Aorta (tissue), 5 donors: ENCODE data around the gene FCN3. TPM values are rescaled to one million over a fixed set of nuclear protein-coding genes. Genes with fewer than 3 reads are reported as not detected.
"Not testable (repeated sequence)": the region's sequence is repeated elsewhere in the genome, so short reads cannot be mapped to it uniquely, and the experiment has no call there.

Experiments used
- ATAC-seq: fragments of 200-7000 bp; cut with Tn5 transposase; one replicate; pipeline ENCODE4 v1.9.1; 2022; ENCODE audit warnings: moderate library complexity; ENCODE audit not compliant: low FRiP score
- DNase-seq, 2 donors: peaks; one replicate each; pipeline ENCODE4 v3.0.0-alpha.2; 2020
- H3K27ac ChIP-seq, 2 donors: one replicate each; pipeline ENCODE4 v1.5.1; 2013; ENCODE audit warnings: low read length in 2 of 2, mild to moderate bottlenecking in 2 of 2, moderate library complexity in 2 of 2, control low read depth in 1 of 2, inconsistent platforms in 1 of 2, low read depth in 1 of 2
- H3K27me3 ChIP-seq, 2 donors: one replicate each; pipeline ENCODE4 v1.6.1; 2013; ENCODE audit warnings: control low read depth in 1 of 2, low read length in 1 of 2, mild to moderate bottlenecking in 1 of 2, moderate library complexity in 1 of 2; ENCODE audit not compliant: insufficient read depth in 2 of 2, control insufficient read depth in 1 of 2
- H3K36me3 ChIP-seq, 2 donors: one replicate each; pipeline ENCODE4 v1.6.1; 2013; ENCODE audit warnings: control low read depth in 1 of 2, low read length in 1 of 2, mild to moderate bottlenecking in 1 of 2; ENCODE audit not compliant: insufficient read depth in 2 of 2, control insufficient read depth in 1 of 2
- H3K4me1 ChIP-seq, 2 donors: one replicate each; pipeline ENCODE4 v1.6.1; 2013; ENCODE audit warnings: low read length in 2 of 2, control low read depth in 1 of 2, mild to moderate bottlenecking in 1 of 2, moderate library complexity in 1 of 2; ENCODE audit not compliant: insufficient read depth in 2 of 2, control insufficient read depth in 1 of 2
- H3K4me3 ChIP-seq, 2 donors: one replicate each; pipeline ENCODE4 v1.5.1; 2013; ENCODE audit warnings: low read length in 2 of 2, control low read depth in 1 of 2, mild to moderate bottlenecking in 1 of 2
- H3K9me3 ChIP-seq: one replicate; pipeline ENCODE4 v1.6.1; 2013; ENCODE audit warnings: mild to moderate bottlenecking, low read length; ENCODE audit not compliant: control insufficient read depth
- WGBS, 2 donors: extraction: QIAGEN DNeasy Blood & Tissue Kit; methylation state at CpG; one replicate each; pipeline ENCODE4 v1.1.7; 2013; 5-methylcytosine and 5-hydroxymethylcytosine counted together
- intact Hi-C, 2 donors: fragments of 100-400 bp; cut with DNase I; formaldehyde crosslinking; loops; one replicate each; pipeline versions ENCODE4 v1.14.2 to v1.15.0; 2022
- polyA plus RNA-seq, 2 donors: library from polyadenylated mRNA; stranded (reverse); fragments of 200-250 nt; gene quantifications; one replicate each; pipeline ENCODE4 v1.2.3, GENCODE V29; 2013
- total RNA-seq, 2 donors: library from RNA; stranded (reverse); fragmentation: NEBNext Ultra II Directional; extraction: Animal tissue kit (Norgen Biotek cat#: 25700); gene quantifications; one replicate each; pipeline ENCODE4 v1.2.1, GENCODE V29; 2021
- donor health status: healthy with polysubstance abuse.
- donor health status: Bipolar disorder and iron deficiency.
- donor health status: DM: no; HTN: no; CAD: no.
- donor health status: DM: no; HTN: no; CAD: no.
- donor health status: DM: yes; HTN: yes; CAD: no.

FCN3 gene
- total and polyA plus RNA-seq, 4 donors = 0.15 to 11.5 (median 1.6) TPM

- Histone ChIP-seq H3K4me1 (no peaks in the 10 kb centered on the region), H3K4me3 (no peak overlapping the region), H3K36me3 (no peaks in the 10 kb centered on the region), H3K27ac (no peak overlapping the region), H3K9me3 (no peaks in the 10 kb centered on the region), H3K27me3 (no peaks in the 10 kb centered on the region)
- intact Hi-C loops = loop anchor here (2.0 to 10.0 kb wide), 5 partner anchors 35 to 287 kb away; no protein-coding TSS in a partner anchor
- DNase-seq = peak in 1 of 2 donors; percentile 81
- 4 to 5% methylated on average over 13 of the region's 13 CpGs for WGBS, 2 donors
- peak; percentile 31 for ATAC-seq
Measured at GRCh38 chr1:27391511-27392095, 17.0 kb upstream of the FCN3 start.

GRCh38 chr1:27388337-27389005 is 13.8 kb upstream of the FCN3 start:
- DNase-seq (peak in 1 of 2 donors; percentile 88), ATAC-seq (no peak)
- H3K9me3 ChIP-seq = no peaks in the 10 kb centered on the region
- 46 to 47% methylated on average over 5 of the region's 5 CpGs for WGBS, 2 donors
- no peaks in the 10 kb centered on the region for H3K4me1 ChIP-seq
- no peaks in the 10 kb centered on the region for H3K36me3 ChIP-seq
- intact Hi-C loops = loop anchor here in 1 of 2 donors (2.0 kb wide), 1 partner anchor 88 kb away; no protein-coding TSS in a partner anchor
- no peak overlapping the region for H3K27ac ChIP-seq
- no peaks in the 10 kb centered on the region for H3K27me3 ChIP-seq
- no peak overlapping the region for H3K4me3 ChIP-seq

GRCh38 chr1:27384797-27385196 is 10.2 kb upstream of the FCN3 start:
- H3K4me1 ChIP-seq, H3K36me3 ChIP-seq, H3K27ac ChIP-seq, H3K27me3 ChIP-seq, intact Hi-C loops, H3K9me3 ChIP-seq, H3K4me3 ChIP-seq, ATAC-seq, DNase-seq: not testable (repeated sequence)
- WGBS, 2 donors = 96 to 100% methylated on average over 3 of the region's 3 CpGs

- Histone ChIP-seq H3K4me3 (no peak overlapping the region), H3K4me1 (no peaks in the 10 kb centered on the region), H3K9me3 (no peaks in the 10 kb centered on the region), H3K27ac (no peak overlapping the region), H3K36me3 (no peaks in the 10 kb centered on the region), H3K27me3 (no peaks in the 10 kb centered on the region)
- no peak for ATAC-seq
- DNase-seq = no peak
- intact Hi-C loops = no loop called here
- WGBS, 2 donors = 94% methylated on average over 13 of the region's 13 CpGs
Measured at GRCh38 chr1:27383661-27384060, 9.0 kb upstream of the FCN3 start.

- DNase-seq (no peak), ATAC-seq (no peak)
- Histone ChIP-seq H3K27me3 (no peaks in the 10 kb centered on the region), H3K4me3 (no peak within 1 kb of the TSS), H3K36me3 (no peaks in the 10 kb centered on the region), H3K4me1 (no peaks in the 10 kb centered on the region), H3K9me3 (no peaks in the 10 kb centered on the region), H3K27ac (no peak within 1 kb of the TSS)
- 13 to 14% methylated on average over 43 of the region's 43 CpGs for WGBS, 2 donors
- intact Hi-C loops = no loop called here
Measured at GRCh38 chr1:27383039-27383605, 8.5 kb upstream of the FCN3 start, which contains the start of gene CD164L2. CD164L2 (minus strand) TSS chr1:27383333; CDS start chr1:27383239, 94 bp downstream.

- Histone ChIP-seq H3K36me3 (no peaks in the 10 kb centered on the region), H3K4me1 (no peaks in the 10 kb centered on the region), H3K27ac (no peak overlapping the region), H3K9me3 (no peaks in the 10 kb centered on the region), H3K27me3 (no peaks in the 10 kb centered on the region), H3K4me3 (no peak overlapping the region)
- no peak for ATAC-seq
- WGBS, 2 donors = 80 to 82% methylated on average over 15 to 18 of the region's 18 CpGs
- no peak for DNase-seq
- intact Hi-C loops = no loop called here
Measured at GRCh38 chr1:27381969-27382762, 7.5 kb upstream of the FCN3 start.

- Histone ChIP-seq H3K4me1 (no peaks in the 10 kb centered on the region), H3K36me3 (no peaks in the 10 kb centered on the region), H3K4me3 (no peak overlapping the region), H3K27me3 (no peaks in the 10 kb centered on the region), H3K27ac (no peak overlapping the region), H3K9me3 (no peaks in the 10 kb centered on the region)
- WGBS, 2 donors = 87 to 89% methylated on average over 12 of the region's 12 CpGs
- ATAC-seq (no peak), DNase-seq (no peak)
- intact Hi-C loops = no loop called here
Measured at GRCh38 chr1:27380766-27381733, 6.4 kb upstream of the FCN3 start.

GRCh38 chr1:27380224-27380623 is 5.6 kb upstream of the FCN3 start:
- WGBS, 2 donors = 88 to 94% methylated on average over 3 to 4 of the region's 4 CpGs
- H3K36me3 ChIP-seq = no peaks in the 10 kb centered on the region
- no peak overlapping the region for H3K27ac ChIP-seq
- no peak for ATAC-seq
- no peak overlapping the region for H3K4me3 ChIP-seq
- intact Hi-C loops = no loop called here
- no peak for DNase-seq
- no peaks in the 10 kb centered on the region for H3K4me1 ChIP-seq
- no peaks in the 10 kb centered on the region for H3K9me3 ChIP-seq
- H3K27me3 ChIP-seq = no peaks in the 10 kb centered on the region
